ENCODE data around the gene NRN1. TPM values are rescaled to one million over a fixed set of nuclear protein-coding genes. Genes with fewer than 3 reads are reported as not detected.
"Not testable (repeated sequence)": the region's sequence is repeated elsewhere in the genome, so short reads cannot be mapped to it uniquely, and the experiment has no call there.

The NRN1 gene
- total RNA-seq, 1 donor from 2014 or later, result 0.82 TPM

- H3K9me3 ChIP-seq (ENCODE audit: insufficient read depth, low read depth, low read length), result no peaks in the 10 kb centered on the region
- peaks cover 22% of the 10 kb centered on the region for H3K4me1 ChIP-seq (ENCODE audit: insufficient read depth, low read length)
- FAIRE-seq (peak; percentile 45), DNase-seq (ENCODE audit: low read depth) (peak; percentile 42)
- no peak overlapping the region for H3K4me3 Mint-ChIP-seq (ENCODE audit: unreplicated experiment)
- no peaks in the 10 kb centered on the region for H3K9me3 Mint-ChIP-seq (ENCODE audit: unreplicated experiment)
- no peak overlapping the region for H3K27ac ChIP-seq (ENCODE audit: low read depth, low read length)
- no peaks in the 10 kb centered on the region for H3K27me3 ChIP-seq (ENCODE audit: insufficient read depth, low read length)
- peaks cover 16% of the 10 kb centered on the region for H3K27me3 Mint-ChIP-seq (ENCODE audit: low read depth, unreplicated experiment)
- no peak overlapping the region for H3K27ac Mint-ChIP-seq (ENCODE audit: unreplicated experiment)
- no peaks in the 10 kb centered on the region for H4K20me1 ChIP-seq (ENCODE audit: insufficient read depth, low read length)
- H3K36me3 Mint-ChIP-seq (ENCODE audit: low read depth, unreplicated experiment), result no peaks in the 10 kb centered on the region
- H3K4me2 ChIP-seq (ENCODE audit: low read length), result peak overlapping the region; percentile 72
- no peaks in the 10 kb centered on the region for H3K79me2 ChIP-seq (ENCODE audit: insufficient read depth, low read length)
- H3K4me3 ChIP-seq (ENCODE audit: insufficient read depth, low read depth, low read length), result no peak overlapping the region
- H3K4me1 Mint-ChIP-seq (ENCODE audit: low read depth, unreplicated experiment), result peaks cover 15% of the 10 kb centered on the region
- peak overlapping the region; percentile 5 for H2AFZ ChIP-seq (ENCODE audit: low read depth, low read length)
- no peak overlapping the region for H3K9ac ChIP-seq (ENCODE audit: low read length)
- no peaks in the 10 kb centered on the region for H3K36me3 ChIP-seq (ENCODE audit: insufficient read depth, low read length)
- TF ChIP-seq CTCF (IDR thresholded peaks at IDR 0.05; ENCODE audit: insufficient read depth, low read depth, low read length) (no peak), EZH2 (IDR thresholded peaks at IDR 0.05; ENCODE audit: insufficient read depth, low read length) (no peak)
These were observed 37.6 kb downstream of the NRN1 start for GRCh38 chr6:5968817-5969734.

- not testable (repeated sequence) for H3K4me3 Mint-ChIP-seq (ENCODE audit: unreplicated experiment); H3K4me2 ChIP-seq (ENCODE audit: low read length); H3K79me2 ChIP-seq (ENCODE audit: insufficient read depth, low read length); H3K4me3 ChIP-seq (ENCODE audit: insufficient read depth, low read depth, low read length); H3K27ac Mint-ChIP-seq (ENCODE audit: unreplicated experiment); H3K9me3 Mint-ChIP-seq (ENCODE audit: unreplicated experiment); H2AFZ ChIP-seq (ENCODE audit: low read depth, low read length); H4K20me1 ChIP-seq (ENCODE audit: insufficient read depth, low read length); H3K36me3 Mint-ChIP-seq (ENCODE audit: low read depth, unreplicated experiment); DNase-seq (ENCODE audit: low read depth); FAIRE-seq; H3K9ac ChIP-seq (ENCODE audit: low read length); H3K27ac ChIP-seq (ENCODE audit: low read depth, low read length); H3K9me3 ChIP-seq (ENCODE audit: insufficient read depth, low read depth, low read length); H3K36me3 ChIP-seq (ENCODE audit: insufficient read depth, low read length); H3K27me3 ChIP-seq (ENCODE audit: insufficient read depth, low read length)
- H3K4me1 ChIP-seq (ENCODE audit: insufficient read depth, low read length), result peaks cover 22% of the 10 kb centered on the region
- Mint-ChIP-seq H3K4me1 (ENCODE audit: low read depth, unreplicated experiment) (peaks cover 15% of the 10 kb centered on the region), H3K27me3 (ENCODE audit: low read depth, unreplicated experiment) (peaks cover 14% of the 10 kb centered on the region)
These were observed 38.7 kb downstream of the NRN1 start for GRCh38 chr6:5968036-5968435.

GRCh38 chr6:5967594-5967993 is 39.1 kb downstream of the NRN1 start:
- no peaks in the 10 kb centered on the region for H3K79me2 ChIP-seq (ENCODE audit: insufficient read depth, low read length)
- Mint-ChIP-seq H3K36me3 (ENCODE audit: low read depth, unreplicated experiment) (peaks cover 2% of the 10 kb centered on the region), H3K27ac (ENCODE audit: unreplicated experiment) (no peak overlapping the region), H3K27me3 (ENCODE audit: low read depth, unreplicated experiment) (peaks cover 10% of the 10 kb centered on the region), H3K4me1 (ENCODE audit: low read depth, unreplicated experiment) (peaks cover 15% of the 10 kb centered on the region), H3K4me3 (ENCODE audit: unreplicated experiment) (no peak overlapping the region), H3K9me3 (ENCODE audit: unreplicated experiment) (no peaks in the 10 kb centered on the region)
- no peak overlapping the region for H2AFZ ChIP-seq (ENCODE audit: low read depth, low read length)
- H3K4me3 ChIP-seq (ENCODE audit: insufficient read depth, low read depth, low read length), result no peak overlapping the region
- DNase-seq (ENCODE audit: low read depth) (no peak), FAIRE-seq (no peak)
- no peak overlapping the region for H3K27ac ChIP-seq (ENCODE audit: low read depth, low read length)
- H3K9ac ChIP-seq (ENCODE audit: low read length), result no peak overlapping the region
- no peak overlapping the region for H3K4me2 ChIP-seq (ENCODE audit: low read length)
- H3K9me3 ChIP-seq (ENCODE audit: insufficient read depth, low read depth, low read length), result no peaks in the 10 kb centered on the region
- H3K4me1 ChIP-seq (ENCODE audit: insufficient read depth, low read length), result peaks cover 22% of the 10 kb centered on the region
- no peaks in the 10 kb centered on the region for H4K20me1 ChIP-seq (ENCODE audit: insufficient read depth, low read length)
- no peaks in the 10 kb centered on the region for H3K36me3 ChIP-seq (ENCODE audit: insufficient read depth, low read length)
- no peaks in the 10 kb centered on the region for H3K27me3 ChIP-seq (ENCODE audit: insufficient read depth, low read length)
- TF ChIP-seq EZH2 (IDR thresholded peaks at IDR 0.05; ENCODE audit: insufficient read depth, low read length) (no peak), CTCF (IDR thresholded peaks at IDR 0.05; ENCODE audit: insufficient read depth, low read depth, low read length) (no peak)
